Left ventricle myocardium inferior (tissue), 1 donor: ENCODE measurements around the gene ZBTB2. TPM values are rescaled to one million over a fixed set of nuclear protein-coding genes. Genes with fewer than 3 reads are reported as not detected.
"Not testable (repeated sequence)": the region's sequence is repeated elsewhere in the genome, so short reads cannot be mapped to it uniquely, and the experiment has no call there.

Experiments used
- DNase-seq: peaks from one replicate; pipeline ENCODE4 v3.0.0-alpha.2; 2020
- H3K27ac ChIP-seq: fragments of 200-600 bp; replicated peaks from 2 replicates; pipeline ENCODE4 v1.8.0; 2021
- H3K27me3 ChIP-seq: fragments of 200-600 bp; 2 replicates; pipeline ENCODE4 v1.8.0; 2021; ENCODE audit warnings: low read depth
- H3K36me3 ChIP-seq: fragments of 200-600 bp; 2 replicates; pipeline ENCODE4 v1.8.0; 2021
- H3K4me1 ChIP-seq: fragments of 200-600 bp; 2 replicates; pipeline ENCODE4 v1.8.0; 2021
- H3K4me3 ChIP-seq: fragments of 200-600 bp; 2 replicates; pipeline ENCODE4 v1.8.0; 2021; ENCODE audit warnings: mild to moderate bottlenecking, moderate library complexity
- H3K9me3 ChIP-seq: fragments of 200-600 bp; replicated peaks from 2 replicates; pipeline ENCODE4 v1.8.0; 2021
- intact Hi-C: fragments of 100-400 bp; cut with micrococcal nuclease; formaldehyde crosslinking; loops from one replicate; pipeline ENCODE4 v1.11.0; 2022
- total RNA-seq: library from RNA; stranded (reverse); fragmentation: NEBNext Ultra II Directional; extraction: Animal tissue kit (Norgen Biotek cat#: 25700); gene quantifications from one replicate; pipeline ENCODE4 v1.2.1, GENCODE V29; 2021
- TF ChIP-seq, protein P1 (sequence below): fragments of 200-600 bp; IDR thresholded peaks from 2 replicates; pipeline ENCODE4 v1.8.0; 2021; ENCODE audit warnings: antibody characterized with exemption, mild to moderate bottlenecking, borderline replicate concordance
- donor health status: DM: no; HTN: yes; CAD: no; lungs with severe emphysema.

Gene ZBTB2
- total RNA-seq, 1 donor from 2014 or later = 4.6 TPM

DNA sequence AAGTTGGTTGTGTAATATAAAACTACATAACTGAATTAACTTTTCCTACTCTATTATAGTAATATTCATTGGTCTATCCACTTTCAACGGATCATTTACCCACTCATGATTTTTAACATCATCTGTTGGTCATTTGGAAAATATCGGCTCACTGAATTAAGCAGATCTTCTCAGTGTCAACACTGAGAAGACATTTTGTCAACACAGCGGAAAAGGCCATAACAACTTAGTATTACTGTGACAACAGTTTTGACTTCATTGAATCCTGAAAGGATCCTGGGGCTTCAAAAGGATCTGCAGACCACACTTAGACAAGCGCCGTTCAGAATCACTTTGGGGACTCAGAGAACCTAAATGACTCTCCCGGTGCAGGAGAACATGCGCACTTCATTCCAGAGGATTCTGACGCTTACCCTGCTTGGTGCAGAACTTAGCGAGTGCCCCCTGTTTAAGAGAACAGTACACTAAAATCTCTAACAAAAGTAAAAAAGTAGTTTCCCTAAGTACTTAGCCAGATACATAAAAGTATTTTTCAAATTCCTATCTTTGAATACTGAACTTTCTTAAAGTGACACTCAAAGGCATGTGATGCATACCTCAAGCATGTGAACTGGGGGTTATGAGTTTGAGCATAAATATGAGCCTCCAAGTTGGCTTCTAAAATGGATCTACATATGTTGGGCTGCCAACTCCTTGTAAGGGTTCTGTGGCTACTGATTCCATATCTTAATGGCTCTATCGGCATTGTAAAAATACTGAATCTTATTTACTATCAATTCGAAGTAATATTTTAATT lies 4.0 kb downstream of the ZBTB2 start:
- Histone ChIP-seq H3K9me3 (no peaks in the 10 kb centered on the region), H3K27me3 (no peaks in the 10 kb centered on the region), H3K4me1 (peaks cover 53% of the 10 kb centered on the region), H3K4me3 (no peak overlapping the region), H3K36me3 (no peaks in the 10 kb centered on the region), H3K27ac (peak overlapping the region; percentile 100)
- intact Hi-C loops = no loop called here
- no peak for DNase-seq
- TF ChIP-seq, protein P1, sequence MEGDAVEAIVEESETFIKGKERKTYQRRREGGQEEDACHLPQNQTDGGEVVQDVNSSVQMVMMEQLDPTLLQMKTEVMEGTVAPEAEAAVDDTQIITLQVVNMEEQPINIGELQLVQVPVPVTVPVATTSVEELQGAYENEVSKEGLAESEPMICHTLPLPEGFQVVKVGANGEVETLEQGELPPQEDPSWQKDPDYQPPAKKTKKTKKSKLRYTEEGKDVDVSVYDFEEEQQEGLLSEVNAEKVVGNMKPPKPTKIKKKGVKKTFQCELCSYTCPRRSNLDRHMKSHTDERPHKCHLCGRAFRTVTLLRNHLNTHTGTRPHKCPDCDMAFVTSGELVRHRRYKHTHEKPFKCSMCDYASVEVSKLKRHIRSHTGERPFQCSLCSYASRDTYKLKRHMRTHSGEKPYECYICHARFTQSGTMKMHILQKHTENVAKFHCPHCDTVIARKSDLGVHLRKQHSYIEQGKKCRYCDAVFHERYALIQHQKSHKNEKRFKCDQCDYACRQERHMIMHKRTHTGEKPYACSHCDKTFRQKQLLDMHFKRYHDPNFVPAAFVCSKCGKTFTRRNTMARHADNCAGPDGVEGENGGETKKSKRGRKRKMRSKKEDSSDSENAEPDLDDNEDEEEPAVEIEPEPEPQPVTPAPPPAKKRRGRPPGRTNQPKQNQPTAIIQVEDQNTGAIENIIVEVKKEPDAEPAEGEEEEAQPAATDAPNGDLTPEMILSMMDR = no peak

DNA sequence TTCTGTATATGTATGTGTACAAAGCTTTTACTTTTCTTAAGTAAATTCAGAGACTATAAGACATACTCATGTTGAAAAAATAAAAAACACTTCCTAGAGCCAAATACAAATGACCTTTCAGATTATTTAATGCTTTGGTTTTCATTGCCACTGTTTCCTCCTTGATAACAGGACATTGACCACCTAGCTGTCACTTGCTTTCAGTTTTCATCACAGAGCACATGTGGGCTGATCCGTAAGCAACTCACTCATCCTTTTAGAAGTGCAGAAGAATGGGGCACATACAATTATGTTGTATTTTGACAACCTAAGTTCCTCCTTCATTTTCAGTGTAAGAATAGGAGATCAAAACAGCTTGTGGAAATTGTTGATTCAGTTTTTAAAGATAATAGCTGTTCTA lies 6.2 kb downstream of the ZBTB2 start:
- no peaks in the 10 kb centered on the region for H3K36me3 ChIP-seq
- peaks cover 52% of the 10 kb centered on the region for H3K4me1 ChIP-seq
- no peak overlapping the region for H3K4me3 ChIP-seq
- H3K27me3 ChIP-seq = no peaks in the 10 kb centered on the region
- no peaks in the 10 kb centered on the region for H3K9me3 ChIP-seq
- TF ChIP-seq, protein P1 = no peak
- DNase-seq = no peak
- no peak overlapping the region for H3K27ac ChIP-seq
- intact Hi-C loops = no loop called here

DNA sequence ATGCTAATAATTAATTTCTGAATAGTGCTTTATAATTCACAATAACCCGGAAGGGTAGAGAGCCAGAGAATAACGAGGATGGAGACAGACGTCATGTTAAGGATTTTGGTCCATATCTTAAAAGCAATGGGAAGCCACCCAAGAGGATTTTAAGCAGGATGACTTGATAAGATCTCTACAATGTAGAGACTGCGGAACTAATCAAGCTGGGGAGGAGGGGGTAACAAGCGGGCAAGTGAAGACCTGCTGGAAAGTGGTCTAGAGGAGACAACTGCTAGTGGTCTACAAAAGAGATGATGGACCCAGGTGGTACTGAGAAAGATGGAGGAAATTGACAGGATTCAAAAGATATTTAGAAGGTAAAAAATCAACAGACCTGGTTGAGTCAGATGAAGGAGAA lies 7.2 kb downstream of the ZBTB2 start:
- Histone ChIP-seq H3K9me3 (no peaks in the 10 kb centered on the region), H3K27me3 (no peaks in the 10 kb centered on the region), H3K27ac (no peak overlapping the region), H3K36me3 (no peaks in the 10 kb centered on the region), H3K4me1 (peaks cover 48% of the 10 kb centered on the region), H3K4me3 (no peak overlapping the region)
- DNase-seq = no peak
- intact Hi-C loops = no loop called here
- TF ChIP-seq, protein P1 = no peak

DNA sequence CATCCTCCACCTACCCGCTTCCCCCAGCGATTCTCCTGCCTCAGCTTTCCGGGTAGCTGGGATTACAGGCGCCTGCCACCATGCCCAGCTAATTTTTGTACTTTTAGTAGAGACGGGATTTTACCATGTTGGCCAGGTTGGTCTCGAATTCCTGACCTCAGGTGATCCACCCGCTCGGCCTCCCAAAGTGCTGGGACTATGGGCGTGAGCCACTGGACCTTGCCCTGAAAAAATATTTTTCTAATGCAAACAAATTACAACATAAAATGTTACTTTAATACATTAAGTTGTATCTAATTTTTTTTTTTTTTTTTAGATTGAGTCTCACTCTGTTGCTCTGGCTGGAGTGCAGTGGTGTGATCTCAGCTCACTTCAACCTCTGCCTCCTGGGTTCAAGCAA lies 8.7 kb downstream of the ZBTB2 start:
- intact Hi-C loops, H3K9me3 ChIP-seq, H3K36me3 ChIP-seq, H3K27ac ChIP-seq, DNase-seq, H3K27me3 ChIP-seq, H3K4me3 ChIP-seq: not testable (repeated sequence)
- H3K4me1 ChIP-seq = peaks cover 34% of the 10 kb centered on the region

DNA sequence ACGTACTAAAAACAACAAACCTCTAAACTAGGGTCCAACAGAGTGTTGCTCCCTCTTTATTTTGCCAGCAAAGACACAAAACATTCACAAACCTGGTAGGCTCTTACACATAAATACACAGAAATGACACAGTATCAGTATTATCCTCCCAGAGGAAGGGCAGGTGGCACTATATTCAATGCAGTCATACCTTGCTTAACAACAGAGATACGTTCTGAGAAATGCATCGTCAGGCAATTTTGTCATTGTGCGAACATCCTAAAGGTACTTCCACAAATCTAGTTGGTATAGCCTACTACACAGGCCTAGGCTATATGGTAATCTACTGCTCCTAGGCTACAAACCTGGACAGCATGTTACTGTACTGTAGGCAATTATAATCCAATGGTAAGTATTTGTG lies 9.6 kb downstream of the ZBTB2 start:
- TF ChIP-seq, protein P1 = no peak
- Histone ChIP-seq H3K27me3 (no peaks in the 10 kb centered on the region), H3K4me3 (no peak overlapping the region), H3K36me3 (no peaks in the 10 kb centered on the region), H3K4me1 (peaks cover 30% of the 10 kb centered on the region), H3K9me3 (no peaks in the 10 kb centered on the region), H3K27ac (no peak overlapping the region)
- DNase-seq = no peak
- intact Hi-C loops = no loop called here

DNA sequence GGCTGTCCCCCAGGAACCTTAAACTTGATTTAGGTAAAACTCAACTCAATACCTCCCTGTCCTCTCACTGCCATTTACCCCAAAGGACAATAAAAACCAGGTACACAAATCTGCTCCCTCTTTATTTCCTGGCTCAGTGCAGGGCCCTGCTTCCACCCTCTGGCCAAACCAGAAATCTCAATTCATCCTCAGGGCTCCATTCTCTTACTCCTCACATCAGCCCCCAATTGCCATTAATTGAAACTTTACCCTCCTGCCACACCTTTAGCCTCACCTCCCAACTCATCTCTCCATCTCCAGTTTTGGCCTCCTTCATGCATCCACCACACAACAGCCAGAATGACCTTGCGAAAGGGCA lies 10.5 kb downstream of the ZBTB2 start:
- intact Hi-C loops = no loop called here
- Histone ChIP-seq H3K9me3 (no peaks in the 10 kb centered on the region), H3K4me1 (peaks cover 30% of the 10 kb centered on the region), H3K27ac (peak overlapping the region; percentile 18), H3K36me3 (no peaks in the 10 kb centered on the region), H3K27me3 (no peaks in the 10 kb centered on the region), H3K4me3 (no peak overlapping the region)
- no peak for DNase-seq
- TF ChIP-seq, protein P1 = no peak
